Measurements from ENCODE around the gene NTN3. TPM values are rescaled to one million over a fixed set of nuclear protein-coding genes. Genes with fewer than 3 reads are reported as not detected.

The NTN3 gene
- total and polyA plus RNA-seq, 3 donors from 2014 or later = 1.1 to 1.7 TPM; not detected in 1

DNA sequence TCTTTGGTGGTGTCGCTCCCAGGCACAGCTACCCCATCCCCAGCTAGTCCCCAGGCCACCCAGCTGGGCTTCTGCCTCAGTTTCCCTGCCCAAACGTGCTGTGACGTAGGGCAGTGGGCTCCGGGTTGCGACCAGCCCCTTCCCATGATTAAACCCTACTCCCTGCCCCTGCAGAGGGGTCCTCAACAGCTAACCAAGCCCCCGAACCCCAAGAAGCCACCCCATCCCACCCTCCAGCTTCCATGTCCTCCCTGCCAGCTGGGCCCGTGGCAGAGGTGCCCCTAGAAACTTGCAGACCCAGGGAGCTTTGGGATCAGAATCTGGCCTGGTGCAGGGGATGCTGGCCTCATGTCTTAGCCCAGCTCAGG lies 879 bp upstream of the NTN3 start:
- Histone ChIP-seq H3K27me3 (no peaks in the 10 kb centered on the region), H3K4me3 (no peak overlapping the region), H3K36me3 (ENCODE audit: low read depth, missing control alignments) (no peaks in the 10 kb centered on the region), H3K9me3 (no peaks in the 10 kb centered on the region), H3K27ac (no peak overlapping the region), H3K4me1 (peaks cover 34% of the 10 kb centered on the region)
- 80 to 85% methylated on average over 1 to 7 of the region's 7 CpGs for WGBS, 2 donors
- no peak for DNase-seq
- TF ChIP-seq CTCF (IDR thresholded peaks at IDR 0.05) (no peak), POLR2A (IDR thresholded peaks at IDR 0.05) (no peak)
- intact Hi-C loops (cut with DNase I; ENCODE audit: low total_unique reads) = no loop called here

DNA sequence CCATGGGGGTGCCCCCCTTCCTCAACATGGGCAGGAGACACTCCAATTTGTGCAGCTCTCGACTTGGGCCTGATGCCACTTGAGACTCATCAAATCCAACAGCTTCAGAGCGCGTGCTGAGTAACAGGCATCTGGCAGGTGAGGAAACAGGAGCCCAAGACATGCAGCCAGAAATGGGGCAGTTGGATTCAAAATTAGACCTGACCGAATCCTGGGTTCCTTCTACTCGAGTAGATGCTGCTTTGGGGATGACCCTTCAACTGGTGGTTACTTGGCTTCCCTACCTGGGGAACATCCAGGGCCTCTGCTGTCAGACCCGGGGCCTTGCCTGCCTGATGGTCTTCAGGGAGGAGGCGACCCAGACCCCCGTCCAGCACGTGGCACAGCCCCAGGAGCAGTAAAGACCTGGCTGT lies 488 bp upstream of the NTN3 start:
- 47 to 51% methylated on average over 4 to 8 of the region's 9 CpGs for WGBS, 2 donors
- H3K4me3 ChIP-seq = no peak overlapping the region
- no peak for DNase-seq
- no peak for TF ChIP-seq POLR2A (IDR thresholded peaks at IDR 0.05)
- H3K36me3 ChIP-seq (ENCODE audit: low read depth, missing control alignments) = no peaks in the 10 kb centered on the region
- peak overlapping the region in 1 of 2 donors; percentile 24 for H3K27ac ChIP-seq
- H3K27me3 ChIP-seq = no peaks in the 10 kb centered on the region
- peaks cover 36% of the 10 kb centered on the region for H3K4me1 ChIP-seq
- no peaks in the 10 kb centered on the region for H3K9me3 ChIP-seq
- intact Hi-C loops (cut with DNase I; ENCODE audit: low total_unique reads) = no loop called here

DNA sequence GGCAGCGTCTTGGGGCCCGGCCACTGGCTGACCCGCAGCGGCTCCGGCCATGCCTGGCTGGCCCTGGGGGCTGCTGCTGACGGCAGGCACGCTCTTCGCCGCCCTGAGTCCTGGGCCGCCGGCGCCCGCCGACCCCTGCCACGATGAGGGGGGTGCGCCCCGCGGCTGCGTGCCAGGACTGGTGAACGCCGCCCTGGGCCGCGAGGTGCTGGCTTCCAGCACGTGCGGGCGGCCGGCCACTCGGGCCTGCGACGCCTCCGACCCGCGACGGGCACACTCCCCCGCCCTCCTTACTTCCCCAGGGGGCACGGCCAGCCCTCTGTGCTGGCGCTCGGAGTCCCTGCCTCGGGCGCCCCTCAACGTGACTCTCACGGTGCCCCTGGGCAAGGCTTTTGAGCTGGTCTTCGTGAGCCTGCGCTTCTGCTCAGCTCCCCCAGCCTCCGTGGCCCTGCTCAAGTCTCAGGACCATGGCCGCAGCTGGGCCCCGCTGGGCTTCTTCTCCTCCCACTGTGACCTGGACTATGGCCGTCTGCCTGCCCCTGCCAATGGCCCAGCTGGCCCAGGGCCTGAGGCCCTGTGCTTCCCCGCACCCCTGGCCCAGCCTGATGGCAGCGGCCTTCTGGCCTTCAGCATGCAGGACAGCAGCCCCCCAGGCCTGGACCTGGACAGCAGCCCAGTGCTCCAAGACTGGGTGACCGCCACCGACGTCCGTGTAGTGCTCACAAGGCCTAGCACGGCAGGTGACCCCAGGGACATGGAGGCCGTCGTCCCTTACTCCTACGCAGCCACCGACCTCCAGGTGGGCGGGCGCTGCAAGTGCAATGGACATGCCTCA lies 773 bp downstream of the NTN3 start:
- H3K9me3 ChIP-seq = no peaks in the 10 kb centered on the region
- no peaks in the 10 kb centered on the region for H3K27me3 ChIP-seq
- TF ChIP-seq CTCF (IDR thresholded peaks at IDR 0.05) = no peak
- no peak for TF ChIP-seq POLR2A (IDR thresholded peaks at IDR 0.05)
- H3K4me1 ChIP-seq = peaks cover 39% of the 10 kb centered on the region
- H3K27ac ChIP-seq = peak overlapping the region in 1 of 2 donors; percentile 24
- intact Hi-C loops (cut with DNase I; ENCODE audit: low total_unique reads) = no loop called here
- 42 to 80% methylated on average over 9 to 61 of the region's 61 CpGs for WGBS, 2 donors
- no peak for DNase-seq
- H3K4me3 ChIP-seq = peak overlapping the region in 1 of 2 donors; percentile 26
- H3K36me3 ChIP-seq (ENCODE audit: low read depth, missing control alignments) = no peaks in the 10 kb centered on the region

GRCh38 chr16:2472488-2472864 lies 1.4 kb downstream of the NTN3 start:
- Histone ChIP-seq H3K36me3 (ENCODE audit: low read depth, missing control alignments) (no peaks in the 10 kb centered on the region), H3K27me3 (no peaks in the 10 kb centered on the region), H3K27ac (no peak overlapping the region), H3K4me1 (peaks cover 39% of the 10 kb centered on the region), H3K9me3 (no peaks in the 10 kb centered on the region), H3K4me3 (no peak overlapping the region)
- TF ChIP-seq CTCF (IDR thresholded peaks at IDR 0.05) = no peak
- no peak for TF ChIP-seq POLR2A (IDR thresholded peaks at IDR 0.05)
- intact Hi-C loops (cut with DNase I; ENCODE audit: low total_unique reads) = no loop called here
- WGBS, 2 donors = 87 to 97% methylated on average over 12 to 22 of the region's 27 CpGs
- no peak for DNase-seq

GRCh38 chr16:2472885-2473445 lies 1.9 kb downstream of the NTN3 start:
- intact Hi-C loops (cut with DNase I; ENCODE audit: low total_unique reads) = no loop called here
- no peaks in the 10 kb centered on the region for H3K36me3 ChIP-seq (ENCODE audit: low read depth, missing control alignments)
- no peaks in the 10 kb centered on the region for H3K9me3 ChIP-seq
- WGBS, 2 donors = 74 to 90% methylated on average over 6 to 14 of the region's 14 CpGs
- no peak overlapping the region for H3K4me3 ChIP-seq
- no peak for DNase-seq
- no peak overlapping the region for H3K27ac ChIP-seq
- no peaks in the 10 kb centered on the region for H3K27me3 ChIP-seq
- H3K4me1 ChIP-seq = peaks cover 39% of the 10 kb centered on the region
- TF ChIP-seq CTCF (IDR thresholded peaks at IDR 0.05) = no peak
- no peak for TF ChIP-seq POLR2A (IDR thresholded peaks at IDR 0.05)
